ENCODE results near the gene NME2. TPM values are rescaled to one million over a fixed set of nuclear protein-coding genes. Genes with fewer than 3 reads are reported as not detected.

NME2 gene
- total RNA-seq, 1 experiment from 2014 or later: 826 TPM

DNA sequence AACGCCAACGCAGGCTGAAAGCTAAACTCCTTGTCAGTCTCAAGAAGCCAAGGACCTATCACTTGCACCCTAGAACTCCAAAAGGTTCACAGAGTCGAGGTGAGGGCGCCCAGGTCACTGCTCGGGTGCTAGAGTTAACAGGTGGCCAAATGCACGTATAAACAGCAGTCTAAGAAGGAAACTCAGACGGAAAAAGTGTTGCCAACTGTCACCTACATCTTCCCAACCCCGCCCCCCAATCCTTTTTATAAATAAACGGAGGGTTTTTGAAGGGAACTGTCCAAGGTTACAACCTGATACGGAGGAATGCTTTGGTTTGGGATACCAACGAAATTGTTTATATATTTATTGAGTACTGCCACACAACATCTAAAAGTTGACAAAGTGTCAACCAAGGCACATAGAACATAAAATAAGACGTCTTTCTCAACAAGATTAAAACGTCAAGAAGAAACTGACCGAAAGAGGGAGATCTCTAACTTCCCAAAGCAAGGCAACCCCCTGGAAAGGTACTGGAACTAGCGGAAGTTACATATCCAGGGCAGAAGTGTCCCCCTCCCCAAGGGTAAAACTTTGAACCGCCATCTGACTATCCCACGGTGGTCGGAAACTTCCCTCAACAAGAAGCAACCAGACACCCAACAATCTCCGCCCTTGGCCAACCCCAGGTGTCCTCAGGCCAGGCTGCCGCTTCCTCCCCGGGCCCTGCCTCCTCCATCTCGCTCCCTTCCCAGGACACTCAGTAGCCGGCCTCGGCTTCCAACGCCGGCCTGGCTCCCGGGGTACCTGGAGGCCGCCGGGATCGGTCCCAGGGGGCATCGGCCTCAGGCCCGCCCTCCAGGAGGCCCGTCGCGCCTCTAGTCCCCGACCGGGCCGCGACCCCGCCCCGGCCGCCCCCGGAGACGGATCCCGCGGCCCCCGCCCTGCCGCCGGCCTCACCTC, 46.5 kb upstream of the NME2 start:
- ChIA-PET CTCF (interaction anchor here (0.6 to 0.7 kb wide), 2 partner anchors 34 to 534 kb away, joined by 3 to 4 read pairs; partner anchors contain the start of gene NME1), POLR2A (ENCODE audit: unreplicated experiment) (interaction anchor here (0.6 kb wide), 1 partner anchor 482 kb away, joined by 19 read pairs; no protein-coding TSS in a partner anchor)
- no peaks in the 10 kb centered on the region for H3K27me3 ChIP-seq (ENCODE audit: insufficient read depth, low read depth)
- intact Hi-C loops (cut with micrococcal nuclease; ENCODE audit: unreplicated experiment): loop anchor here (2.0 kb wide), 1 partner anchor 141 kb away; the partner anchor contains the start of genes MBTD1 and UTP18
- H3K4me3 ChIP-seq: peak overlapping the region; percentile 95
- peaks cover 30% of the 10 kb centered on the region for H4K20me1 ChIP-seq (ENCODE audit: insufficient read depth)
- no peaks in the 10 kb centered on the region for H3K9me3 ChIP-seq (ENCODE audit: insufficient read depth, low read depth)
- peaks cover 58% of the 10 kb centered on the region for H3K79me2 ChIP-seq (ENCODE audit: low read depth)
- H2AFZ ChIP-seq: peak overlapping the region; percentile 83
- peaks cover 29% of the 10 kb centered on the region for H3K4me1 ChIP-seq (replicated peaks; ENCODE audit: insufficient read depth)
- no peak for TF ChIP-seq EZH2 (IDR thresholded peaks at IDR 0.05; ENCODE audit: low read depth)
- TF ChIP-seq, protein P1, sequence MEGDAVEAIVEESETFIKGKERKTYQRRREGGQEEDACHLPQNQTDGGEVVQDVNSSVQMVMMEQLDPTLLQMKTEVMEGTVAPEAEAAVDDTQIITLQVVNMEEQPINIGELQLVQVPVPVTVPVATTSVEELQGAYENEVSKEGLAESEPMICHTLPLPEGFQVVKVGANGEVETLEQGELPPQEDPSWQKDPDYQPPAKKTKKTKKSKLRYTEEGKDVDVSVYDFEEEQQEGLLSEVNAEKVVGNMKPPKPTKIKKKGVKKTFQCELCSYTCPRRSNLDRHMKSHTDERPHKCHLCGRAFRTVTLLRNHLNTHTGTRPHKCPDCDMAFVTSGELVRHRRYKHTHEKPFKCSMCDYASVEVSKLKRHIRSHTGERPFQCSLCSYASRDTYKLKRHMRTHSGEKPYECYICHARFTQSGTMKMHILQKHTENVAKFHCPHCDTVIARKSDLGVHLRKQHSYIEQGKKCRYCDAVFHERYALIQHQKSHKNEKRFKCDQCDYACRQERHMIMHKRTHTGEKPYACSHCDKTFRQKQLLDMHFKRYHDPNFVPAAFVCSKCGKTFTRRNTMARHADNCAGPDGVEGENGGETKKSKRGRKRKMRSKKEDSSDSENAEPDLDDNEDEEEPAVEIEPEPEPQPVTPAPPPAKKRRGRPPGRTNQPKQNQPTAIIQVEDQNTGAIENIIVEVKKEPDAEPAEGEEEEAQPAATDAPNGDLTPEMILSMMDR (conservative IDR thresholded peaks at IDR 0.05): peak; percentile 64
- no peaks in the 10 kb centered on the region for H3K36me3 ChIP-seq (ENCODE audit: low read depth)
- peaks cover 36% of the 10 kb centered on the region for H3F3A ChIP-seq (ENCODE audit: insufficient read depth, low read depth)
- H3K27ac ChIP-seq: peak overlapping the region; percentile 69
- no TSS peak for BruUV-seq (replicated peaks)
- no peaks in the 10 kb centered on the region for H3K9me2 ChIP-seq (ENCODE audit: insufficient read depth)
- peak; percentile 45 to 61 for DNase-seq
- H3K4me2 ChIP-seq: peak overlapping the region; percentile 97

DNA sequence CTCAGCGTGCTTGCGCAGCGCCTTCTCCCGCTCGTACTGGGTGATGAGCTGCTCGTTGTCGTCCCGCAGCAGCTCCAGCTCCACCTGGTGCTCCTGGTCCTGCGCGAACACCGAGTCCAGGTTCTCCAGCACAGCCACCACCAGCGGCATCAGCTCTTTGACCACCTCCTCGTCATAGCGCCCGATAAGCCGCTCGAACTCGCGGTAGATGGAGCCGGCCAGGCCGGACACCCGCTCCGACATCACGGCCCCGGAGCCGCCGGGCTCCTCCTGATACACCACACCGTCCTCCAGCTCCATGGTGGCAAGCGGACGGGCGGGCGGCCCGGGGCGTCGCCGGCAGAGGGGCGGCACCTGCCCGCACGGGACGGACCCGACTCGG, 45.9 kb upstream of the NME2 start:
- intact Hi-C loops (cut with micrococcal nuclease; ENCODE audit: unreplicated experiment): loop anchor here (2.0 kb wide), 1 partner anchor 140 kb away; the partner anchor contains the start of genes MBTD1 and UTP18
- BruUV-seq (replicated peaks): no TSS peak
- H3K4me2 ChIP-seq: peak overlapping the region; percentile 97

More for the DNA sequence above, 45.9 kb upstream of the NME2 start:
- H3K79me2 ChIP-seq (ENCODE audit: low read depth): peaks cover 52% of the 10 kb centered on the region
- no peaks in the 10 kb centered on the region for H3K27me3 ChIP-seq (ENCODE audit: insufficient read depth, low read depth)
- peaks cover 36% of the 10 kb centered on the region for H3F3A ChIP-seq (ENCODE audit: insufficient read depth, low read depth)
- no peaks in the 10 kb centered on the region for H3K9me3 ChIP-seq (ENCODE audit: insufficient read depth, low read depth)
- H3K4me1 ChIP-seq (replicated peaks; ENCODE audit: insufficient read depth): peaks cover 29% of the 10 kb centered on the region
- peak overlapping the region; percentile 83 for H2AFZ ChIP-seq
- no peaks in the 10 kb centered on the region for H3K9me2 ChIP-seq (ENCODE audit: insufficient read depth)
- CTCF ChIA-PET: interaction anchor here (0.6 to 0.7 kb wide), 2 partner anchors 33 to 535 kb away, joined by 3 to 4 read pairs; partner anchors contain the start of gene NME1
- peak in 1 of 2 experiments; percentile 50 for DNase-seq
- no peak for TF ChIP-seq EZH2 (IDR thresholded peaks at IDR 0.05; ENCODE audit: low read depth)
- TF ChIP-seq, protein P1 (conservative IDR thresholded peaks at IDR 0.05): no peak
- POLR2A ChIA-PET (ENCODE audit: unreplicated experiment): interaction anchor here (0.6 to 0.7 kb wide), 2 partner anchors 269 to 483 kb away, joined by 5 to 19 read pairs; no protein-coding TSS in a partner anchor
- H3K4me3 ChIP-seq: peak overlapping the region; percentile 95
- H4K20me1 ChIP-seq (ENCODE audit: insufficient read depth): peaks cover 30% of the 10 kb centered on the region
- H3K36me3 ChIP-seq (ENCODE audit: low read depth): no peaks in the 10 kb centered on the region
- H3K27ac ChIP-seq: peak overlapping the region; percentile 69
